Dedifferentiated amniotic fluid mesenchymal stem cell (primary cell): ENCODE results near the gene FAM241B.

Experiments
- DNase-seq: peaks from one replicate; pipeline ENCODE4 v3.0.0-alpha.2; 2016; ENCODE audit errors: extremely low spot score

The FAM241B gene

DNA sequence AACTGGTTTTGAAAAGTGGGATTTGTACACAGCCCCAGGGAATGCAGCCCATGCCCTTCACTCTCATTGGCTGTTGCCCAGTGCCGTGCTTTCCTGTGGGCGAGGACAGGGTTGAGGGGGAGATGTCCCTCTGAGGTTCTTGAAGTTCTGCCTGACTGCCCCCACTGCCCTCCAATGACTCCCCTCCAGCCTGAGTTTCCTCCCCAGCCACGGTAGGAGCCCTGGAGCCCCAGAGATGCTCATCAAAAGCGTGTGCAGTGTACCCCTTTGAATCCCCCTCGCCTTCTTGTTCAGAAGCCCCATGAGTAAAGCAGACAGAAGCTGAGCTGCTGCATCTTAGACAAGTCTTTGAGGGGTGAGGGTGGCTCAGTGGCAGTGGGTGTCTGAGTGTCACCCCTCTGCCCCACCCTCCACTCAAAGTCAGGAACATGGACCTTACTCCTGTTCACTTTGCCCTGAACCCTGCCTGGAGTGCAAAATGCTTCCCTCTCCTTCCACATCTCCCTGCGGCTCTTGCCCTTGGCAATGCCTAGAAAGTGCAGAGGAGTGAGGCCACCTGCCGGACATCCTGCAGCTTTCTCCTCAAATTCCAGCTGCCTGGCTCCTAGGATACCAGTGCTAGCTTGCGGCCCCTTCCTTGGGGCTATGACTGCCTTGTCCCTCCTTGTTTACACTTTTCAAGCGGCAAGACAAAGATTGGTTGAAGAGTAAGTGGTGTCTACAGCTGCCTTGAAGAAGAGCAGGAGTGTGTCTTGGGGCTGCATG lies 19.9 kb downstream of the FAM241B start:
- no peak for DNase-seq

DNA sequence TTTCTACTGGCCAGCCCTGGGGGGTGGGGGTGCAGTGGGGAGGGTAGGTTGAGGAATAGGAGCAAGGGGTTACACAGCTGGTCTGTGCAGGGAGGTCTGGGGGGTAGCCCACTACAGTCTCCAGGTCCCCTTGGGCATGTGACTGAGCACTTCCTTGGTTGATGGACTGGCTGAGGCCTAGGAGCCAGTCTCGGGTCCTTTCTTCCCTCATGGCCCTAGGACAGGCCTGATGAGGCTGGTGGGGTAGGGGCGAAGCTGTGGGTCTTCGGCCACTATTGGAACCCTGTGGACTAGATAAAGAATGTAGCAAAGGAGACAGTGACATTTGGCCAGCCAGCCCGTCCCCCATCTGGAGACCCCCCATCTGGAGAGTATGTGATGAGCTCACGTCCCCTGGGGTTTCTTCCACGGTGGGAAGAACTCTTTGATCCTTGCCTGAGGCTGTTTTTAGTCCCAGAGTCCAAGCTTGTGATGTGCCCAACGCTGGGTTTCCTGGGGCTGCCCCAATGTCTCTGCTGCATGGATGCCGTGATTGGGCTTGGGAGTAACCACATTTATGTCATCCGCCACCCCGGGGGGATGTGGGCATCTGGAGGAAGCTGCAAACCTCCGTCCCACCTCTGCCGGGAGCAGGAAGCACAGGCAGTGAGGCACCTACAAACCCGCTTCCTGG lies 20.7 kb downstream of the FAM241B start:
- DNase-seq: no peak

DNA sequence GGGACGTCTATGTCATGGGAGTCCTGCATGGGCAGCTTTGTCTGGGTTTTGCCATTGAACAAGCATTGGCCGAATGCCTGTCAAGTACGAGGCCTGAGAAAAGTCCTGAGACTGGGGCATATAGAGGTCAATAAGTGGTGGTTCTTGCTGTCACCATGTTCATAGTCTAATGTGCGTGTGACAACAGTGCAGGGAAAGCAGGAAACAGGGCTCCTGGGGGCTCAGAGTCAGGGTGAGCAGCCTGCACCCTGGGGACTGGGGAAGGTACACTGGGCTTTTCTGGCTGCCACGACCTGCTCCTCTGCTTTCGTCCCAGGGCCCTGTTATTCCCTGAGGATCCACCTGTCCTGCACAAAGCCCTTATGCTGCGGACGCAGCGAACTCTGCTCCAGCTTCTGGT lies 21.3 kb downstream of the FAM241B start:
- no peak for DNase-seq

DNA sequence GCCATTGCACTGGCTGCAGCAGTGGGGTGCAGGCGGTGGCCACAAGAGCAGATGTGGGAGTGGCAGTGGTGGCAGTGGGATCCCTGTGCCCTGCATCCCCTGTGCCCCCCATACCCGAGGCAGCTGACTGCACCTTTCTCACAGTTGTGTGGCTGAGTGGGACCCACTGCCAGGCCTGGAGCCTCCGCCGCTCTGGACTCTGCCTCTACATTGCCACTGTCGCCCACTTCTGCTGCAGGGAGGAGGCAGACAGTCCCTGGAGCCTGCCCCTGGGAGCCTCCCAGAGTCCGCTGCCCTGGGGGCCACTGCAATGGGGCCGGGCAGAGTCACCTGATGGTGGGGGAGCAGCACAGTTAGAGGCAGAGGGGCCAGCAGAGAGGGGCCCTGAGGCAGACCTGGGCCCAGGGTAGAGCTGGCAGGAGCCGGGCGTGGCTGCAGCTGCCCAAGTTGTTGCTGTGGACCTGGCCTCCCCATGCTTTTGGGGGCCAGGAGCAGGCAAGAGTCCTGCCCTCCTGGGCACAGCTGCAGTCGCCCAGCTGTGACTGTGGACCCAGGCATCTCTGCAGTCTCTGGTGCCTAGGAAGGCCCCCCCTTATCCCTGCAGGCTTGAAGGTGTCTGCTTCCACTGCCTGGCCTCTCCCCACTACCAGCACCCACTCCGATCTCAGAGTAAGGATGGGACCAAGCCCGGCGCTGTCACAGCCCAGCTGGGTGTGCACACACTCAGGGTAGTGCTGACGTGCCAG lies 22.2 kb downstream of the FAM241B start:
- no peak for DNase-seq

DNA sequence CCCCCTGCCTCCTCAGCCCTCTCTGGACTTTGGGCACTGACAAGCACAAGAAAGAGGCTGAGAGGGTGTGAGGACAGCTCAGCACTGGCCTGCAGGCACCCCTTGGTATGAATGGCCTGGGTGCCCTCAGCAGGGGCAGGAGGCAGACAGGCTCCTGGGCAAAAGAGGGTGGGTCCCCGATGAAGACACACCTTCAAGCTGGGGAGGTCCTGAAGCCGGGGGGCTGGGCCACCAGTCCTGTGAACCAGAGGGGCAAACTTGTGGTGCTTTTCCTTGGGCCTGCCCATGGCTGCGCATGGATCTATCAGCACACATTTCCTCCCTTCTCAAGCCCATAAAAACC lies 22.8 kb downstream of the FAM241B start:
- DNase-seq: no peak

DNA sequence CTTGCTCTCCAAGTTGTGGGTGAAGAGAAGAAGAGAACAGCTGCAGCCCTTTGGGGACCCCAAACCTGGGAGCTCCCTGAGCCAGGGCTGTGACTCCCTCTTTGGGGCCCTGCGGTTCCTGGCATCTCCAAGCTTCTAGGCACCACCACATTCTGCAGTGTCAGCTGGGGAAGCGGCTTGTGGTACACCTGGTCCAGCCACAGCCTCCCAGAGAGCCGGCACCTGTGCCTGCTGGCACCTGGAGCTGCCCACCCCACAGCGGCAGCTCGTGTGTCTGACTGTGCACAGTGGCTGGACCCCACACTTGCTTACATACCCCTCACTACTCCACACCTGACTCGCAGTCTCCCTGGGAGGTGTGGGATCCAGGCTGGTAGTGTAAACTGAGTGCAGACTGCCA lies 23.5 kb downstream of the FAM241B start:
- DNase-seq: no peak

DNA sequence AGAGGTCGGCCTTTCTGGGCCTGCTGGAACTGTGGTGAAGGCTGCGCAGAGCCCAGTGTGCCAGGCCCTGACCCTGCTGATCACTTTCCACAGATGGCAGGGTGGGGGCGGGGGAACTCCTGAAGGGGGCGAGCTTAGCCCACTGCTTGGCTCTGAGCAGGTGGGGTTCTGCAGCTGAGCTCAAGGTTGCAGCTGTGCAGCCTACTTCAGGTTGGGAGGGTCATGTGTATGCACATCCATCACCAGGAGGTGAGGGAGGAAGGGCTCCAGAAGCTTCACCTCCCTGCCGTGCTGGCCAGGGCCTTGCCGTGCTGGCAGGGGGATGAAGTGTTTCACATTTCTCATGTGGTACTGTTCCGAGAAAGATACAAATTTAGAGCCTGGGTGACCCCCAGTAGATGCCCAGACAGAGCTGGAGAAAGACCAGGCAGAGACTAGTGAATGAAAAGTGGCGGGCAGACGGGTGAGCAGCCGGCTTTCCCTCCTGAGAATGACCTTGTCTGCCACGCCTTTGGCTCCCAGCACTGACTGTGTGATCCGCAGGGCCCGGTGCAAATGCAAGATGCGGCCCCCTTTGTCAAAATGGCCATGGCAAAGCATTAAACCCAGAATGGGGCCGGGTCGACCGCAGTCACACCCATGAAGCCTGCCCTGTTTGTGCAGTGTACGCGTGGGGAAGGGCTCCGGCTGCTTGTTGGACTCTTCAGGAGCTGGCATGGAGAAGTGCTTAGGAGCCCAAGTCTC lies 25.2 kb downstream of the FAM241B start:
- no peak for DNase-seq

DNA sequence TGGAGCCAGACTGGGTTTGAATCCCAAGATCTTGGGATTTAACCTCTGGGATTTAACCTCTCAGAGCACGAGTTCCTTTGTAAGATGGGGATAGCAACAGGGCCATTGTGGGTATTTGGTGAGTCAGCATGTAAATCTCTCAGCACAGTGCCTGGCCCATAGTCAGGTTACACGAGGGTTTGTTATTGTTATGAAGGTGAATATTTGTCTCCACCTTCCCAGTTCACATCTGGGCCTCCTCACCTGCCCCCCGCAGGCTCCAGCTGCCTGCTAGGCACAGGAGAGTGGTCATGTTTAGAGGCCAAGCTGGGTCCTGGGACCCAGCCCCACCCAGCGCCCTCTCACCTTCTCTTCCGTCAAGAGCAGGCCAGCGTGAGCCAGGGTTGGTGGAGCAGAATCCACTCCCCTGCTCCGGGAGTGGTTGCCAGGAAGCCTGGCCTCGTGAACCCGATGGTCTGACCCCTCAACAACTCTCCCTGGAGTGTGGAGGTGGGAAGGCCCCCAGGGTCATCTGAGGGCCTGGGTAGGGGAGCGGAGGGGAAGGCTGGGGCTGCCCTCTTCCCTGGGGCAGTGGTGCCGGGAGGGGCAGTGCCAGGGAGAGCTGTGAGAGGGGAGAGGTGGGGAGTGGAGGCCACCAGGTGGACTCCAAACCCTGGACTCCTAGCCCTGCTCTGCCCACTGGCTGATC lies 26.0 kb downstream of the FAM241B start:
- no peak for DNase-seq

DNA sequence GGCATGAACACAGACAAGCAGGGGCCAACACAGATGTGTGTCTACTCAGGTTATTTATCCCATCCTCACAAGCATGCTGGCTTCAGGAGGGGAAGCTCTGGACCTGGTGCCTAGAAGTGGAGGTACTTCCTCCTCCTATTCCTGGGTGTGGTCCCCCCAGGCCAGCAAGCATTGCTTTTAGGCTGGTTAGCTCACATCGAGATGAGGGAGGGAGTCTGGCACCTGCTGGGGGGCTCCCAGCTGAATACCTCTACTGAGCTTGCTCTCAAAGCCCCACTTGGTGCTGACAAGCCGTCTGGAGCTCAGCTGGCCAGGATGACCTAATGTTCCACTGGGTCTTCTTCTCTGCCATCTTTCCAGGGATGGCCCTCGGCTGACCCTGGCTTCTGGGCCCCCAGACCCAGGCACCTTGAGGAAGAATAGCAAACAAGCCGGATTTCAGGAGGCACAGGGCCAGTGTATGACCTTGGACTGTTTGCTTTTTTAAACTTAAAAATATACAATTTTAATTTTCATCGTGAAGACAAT lies 26.8 kb downstream of the FAM241B start:
- no peak for DNase-seq

DNA sequence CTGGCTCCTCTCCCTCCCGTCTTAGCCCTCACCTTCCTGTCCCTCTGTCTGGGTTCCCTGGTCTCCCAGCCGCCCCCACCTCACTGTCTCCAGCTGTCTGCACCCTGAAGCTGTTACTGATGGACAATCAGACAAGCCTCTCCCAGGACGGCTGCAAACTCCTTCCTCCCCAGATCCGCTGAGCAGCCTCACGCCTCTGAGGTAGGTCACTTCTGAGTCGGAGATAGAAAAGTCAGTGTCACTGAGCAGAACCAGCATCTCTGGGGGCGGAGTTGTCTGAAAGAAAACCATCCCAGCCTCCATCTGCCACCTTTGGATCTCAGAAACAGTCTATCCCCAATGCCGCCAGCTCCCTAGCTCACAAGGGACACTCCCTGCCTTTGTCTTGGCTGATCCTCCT lies 27.4 kb downstream of the FAM241B start:
- DNase-seq: no peak

DNA sequence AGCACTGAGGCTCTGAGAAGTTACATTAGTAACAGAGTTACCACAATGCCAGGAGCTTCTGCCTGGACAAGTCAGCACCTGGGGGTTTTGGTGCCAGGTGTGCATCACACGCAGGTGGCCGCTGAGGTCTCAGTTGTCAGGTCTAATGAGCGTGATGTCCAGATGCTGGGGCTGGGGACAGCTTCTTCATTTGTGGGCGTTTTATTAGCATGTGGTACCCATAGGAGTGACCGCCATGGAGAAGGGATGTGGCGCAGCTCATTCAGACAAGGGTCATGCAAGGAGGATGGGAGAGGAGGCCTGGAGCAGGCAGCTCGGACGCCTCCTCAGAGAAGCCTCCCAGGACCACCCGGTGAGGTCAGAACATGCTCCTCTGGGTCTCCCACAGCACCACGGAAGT lies 27.8 kb downstream of the FAM241B start:
- no peak for DNase-seq

DNA sequence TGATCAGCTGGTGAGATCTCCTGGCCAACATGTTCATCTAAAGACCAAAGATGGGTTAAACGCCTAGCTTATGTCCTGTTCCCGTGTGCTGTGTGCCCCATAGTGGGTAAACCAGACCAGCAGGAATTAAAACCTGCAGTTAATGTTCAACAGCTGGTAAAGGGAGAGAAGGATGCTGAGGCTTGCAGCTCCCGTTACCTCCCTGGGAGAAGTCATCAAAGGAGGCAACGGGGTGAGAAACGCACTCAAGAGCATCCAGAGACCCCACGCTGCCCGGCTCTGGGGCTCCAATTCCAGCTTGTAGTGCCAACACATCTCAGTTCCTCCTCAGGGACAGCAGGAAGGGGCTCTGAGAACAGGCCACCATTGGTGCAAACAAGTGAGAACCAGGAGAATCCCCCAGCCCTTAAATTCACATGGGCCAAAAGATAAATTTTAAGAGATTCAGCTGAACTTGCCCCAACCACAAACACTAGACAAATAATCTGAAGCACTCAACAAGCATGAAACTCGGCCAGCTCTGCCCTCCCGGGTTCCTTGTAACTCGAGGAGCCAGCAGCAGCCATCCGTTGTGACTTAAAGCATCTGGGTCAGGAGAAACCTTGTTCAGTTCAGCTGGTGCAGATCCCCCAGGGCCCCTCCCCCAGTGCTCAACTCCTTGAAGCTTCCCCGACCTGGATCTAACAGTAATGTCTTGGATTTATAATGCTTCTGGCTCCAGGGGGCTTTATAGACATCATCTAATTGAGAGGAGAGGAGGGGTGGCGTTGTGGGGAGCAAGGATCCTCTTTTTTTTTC lies 29.4 kb downstream of the FAM241B start:
- no peak for DNase-seq

DNA sequence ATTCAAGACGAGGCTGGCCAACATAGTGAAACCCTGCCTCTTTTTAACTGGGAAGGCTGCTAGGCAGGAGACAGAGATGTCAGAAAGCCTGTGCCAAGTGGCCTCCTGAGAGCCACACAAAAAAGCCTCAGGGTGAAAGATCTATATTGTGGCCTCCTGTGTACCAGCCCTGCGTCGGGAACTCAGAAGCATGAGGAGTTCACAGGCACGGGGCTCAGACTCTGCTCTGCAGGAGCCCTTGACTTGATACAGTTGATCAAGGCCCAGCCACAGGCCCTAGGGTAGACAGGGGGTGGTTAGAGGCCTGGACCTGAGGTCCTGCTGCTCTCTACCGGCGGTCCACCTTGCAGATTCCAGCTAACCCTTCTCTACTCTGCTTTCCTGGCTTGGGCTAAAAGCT lies 30.2 kb downstream of the FAM241B start:
- DNase-seq: no peak

DNA sequence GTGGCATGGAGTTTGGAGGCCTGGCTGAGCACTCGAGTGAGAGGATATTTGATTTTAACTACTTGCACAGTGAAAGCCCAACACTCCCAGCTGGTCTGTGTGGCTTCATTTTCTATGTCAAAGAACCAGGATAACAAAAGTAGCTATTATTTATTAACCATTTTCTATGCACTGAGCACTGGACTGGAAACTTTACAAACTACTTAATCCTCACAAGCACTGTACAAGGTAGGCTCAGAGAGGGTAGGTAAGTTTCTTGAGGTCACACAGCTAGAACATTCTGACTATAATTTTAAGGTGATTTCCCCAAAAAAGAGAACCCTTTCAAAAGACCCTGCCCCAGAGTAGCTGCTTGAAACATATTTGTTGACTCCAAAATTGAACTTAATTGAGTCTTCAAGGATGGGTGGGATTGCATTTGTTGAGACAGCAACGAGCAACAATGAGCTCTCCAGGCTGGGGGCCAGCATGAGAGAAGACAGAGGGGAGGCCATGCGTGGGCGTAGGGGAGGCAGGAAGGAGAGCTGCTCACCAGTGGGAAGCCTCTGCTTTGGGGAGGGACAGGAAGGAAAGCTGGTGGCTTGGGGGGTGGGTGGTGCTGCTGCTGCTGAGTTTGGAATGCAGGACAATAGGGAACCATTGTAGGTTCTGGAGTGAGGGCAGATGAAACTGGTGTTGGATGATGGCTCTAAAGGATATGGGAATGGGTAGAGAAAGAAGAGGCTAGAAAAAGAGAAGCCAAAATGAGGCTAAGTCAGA lies 31.5 kb downstream of the FAM241B start:
- no peak for DNase-seq

DNA sequence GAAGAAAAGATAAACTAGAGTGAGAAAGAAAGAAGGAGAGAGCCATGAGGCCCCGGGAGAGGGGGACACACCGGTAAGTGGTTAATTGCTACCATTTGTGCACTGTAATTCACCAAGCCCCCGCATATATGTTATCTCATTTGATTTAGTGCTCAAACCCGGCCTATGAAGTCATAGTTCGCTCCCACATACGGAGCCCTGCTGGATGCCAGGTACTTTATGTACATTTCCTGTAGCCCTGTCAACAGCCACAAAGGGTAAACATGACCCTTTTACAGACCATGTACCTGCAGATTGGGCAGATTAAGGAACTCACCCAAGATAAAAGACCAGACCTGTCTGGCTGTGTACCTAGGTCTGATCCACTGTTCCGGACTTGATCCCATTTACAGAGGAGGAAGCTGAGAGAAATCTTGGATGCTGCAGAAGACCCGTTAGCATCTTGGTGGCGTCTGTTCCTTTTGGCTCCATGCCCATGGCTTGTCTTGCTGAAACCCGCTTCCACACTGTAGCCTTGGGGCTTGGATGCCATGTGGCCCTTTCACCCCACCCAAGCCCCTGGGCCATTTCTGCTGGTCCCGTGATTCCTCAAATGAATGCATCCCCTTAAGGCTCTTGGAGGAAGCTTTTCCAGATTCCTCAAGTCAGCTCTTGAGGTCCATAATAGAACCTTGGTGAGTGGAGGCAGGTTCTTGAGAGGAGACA lies 32.3 kb downstream of the FAM241B start:
- no peak for DNase-seq

DNA sequence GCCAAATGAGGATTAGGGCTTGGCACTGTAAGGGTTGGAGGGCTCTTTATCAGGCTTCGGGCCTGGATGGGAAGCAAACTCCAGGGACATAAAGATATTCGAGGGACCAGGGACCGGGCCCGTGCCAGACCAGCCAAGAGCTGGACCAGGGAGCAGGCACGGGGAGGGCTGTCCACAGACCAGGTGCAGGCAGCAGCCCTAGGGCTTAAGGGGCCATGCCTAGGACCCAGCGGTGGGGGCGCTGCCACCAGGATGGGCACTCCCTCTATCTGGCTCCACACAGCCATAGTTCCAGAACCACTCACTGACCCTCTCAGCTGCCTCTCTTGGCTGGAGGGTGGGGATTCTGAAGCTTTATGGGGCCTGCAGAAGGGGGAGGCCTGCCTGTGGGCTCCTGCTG lies 32.9 kb downstream of the FAM241B start:
- DNase-seq: no peak

DNA sequence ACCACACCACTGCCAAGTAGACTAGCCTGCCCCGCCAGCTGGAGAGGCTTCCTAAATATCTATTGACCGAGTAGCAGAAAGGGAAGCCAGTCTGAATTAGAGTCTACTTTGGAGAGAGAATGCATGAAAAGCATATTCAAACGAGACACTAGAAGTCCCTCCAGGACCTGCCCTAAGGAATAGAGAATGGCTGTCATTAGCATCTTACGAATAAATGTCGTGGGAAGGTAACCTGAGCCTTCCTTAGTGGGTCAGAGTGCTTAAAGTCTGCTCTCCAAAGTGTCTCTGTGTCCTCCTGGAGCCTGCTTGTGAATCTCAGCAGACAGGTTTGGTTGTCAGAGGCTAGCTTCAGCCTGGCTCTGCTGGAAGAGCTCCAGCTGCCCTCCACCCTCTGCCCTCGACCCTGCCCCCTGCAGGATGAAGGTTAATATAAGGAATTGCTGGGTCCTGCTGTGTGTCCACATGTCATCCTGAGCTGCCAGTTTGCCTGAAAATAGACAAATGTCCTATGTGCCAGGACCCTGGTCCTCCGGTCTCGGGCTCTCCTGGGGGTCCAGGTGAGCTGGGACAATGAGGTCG lies 33.4 kb downstream of the FAM241B start:
- DNase-seq: no peak

DNA sequence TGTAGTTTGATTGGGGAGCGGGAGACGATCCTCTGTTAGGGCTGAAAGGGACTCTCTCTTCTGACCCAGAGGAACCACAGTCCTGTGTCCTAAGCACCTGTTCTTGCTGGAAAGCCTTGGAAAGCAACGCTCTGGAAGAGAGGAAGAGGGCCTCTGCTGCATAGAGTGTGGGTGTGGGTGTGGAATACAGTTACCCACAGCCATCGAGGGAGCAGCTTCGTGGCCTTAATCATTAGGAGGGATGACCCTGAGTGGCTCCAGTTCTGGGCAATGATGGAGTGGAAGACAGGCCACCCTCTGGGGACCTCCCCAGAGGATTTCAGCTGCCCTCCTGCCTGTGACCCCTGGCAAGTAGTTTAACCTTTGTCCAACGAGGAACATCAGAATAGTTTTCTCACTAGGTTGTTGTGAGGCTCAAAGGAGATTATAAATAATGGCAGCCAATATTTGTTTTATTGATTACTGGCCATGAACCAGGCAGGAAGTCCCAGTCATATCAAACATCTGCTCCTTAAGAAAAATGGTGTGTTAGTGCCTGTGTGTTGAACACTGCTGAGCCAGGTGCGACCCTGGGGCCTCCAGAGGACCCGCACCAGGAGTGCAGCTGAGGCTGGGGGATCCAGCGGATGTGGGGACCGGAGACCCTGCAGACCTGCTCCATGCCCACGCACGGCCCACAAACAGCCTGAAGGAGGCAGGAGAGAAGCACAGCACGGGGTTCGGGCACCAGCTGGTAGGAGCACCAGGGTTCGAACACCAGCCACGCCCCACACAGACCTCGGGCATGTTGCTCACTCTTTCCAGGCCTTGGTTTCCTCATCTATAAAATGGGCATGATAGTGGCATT lies 35.6 kb downstream of the FAM241B start:
- no peak for DNase-seq
